K562 (cell line): ENCODE results near the gene SMC6. TPM values are rescaled to one million over a fixed set of nuclear protein-coding genes. Genes with fewer than 3 reads are reported as not detected.

ENCODE experiments used
- EGR1 ChIP-seq: fragments of 450-650 bp; conservative IDR thresholded peaks from 2 replicates; pipeline ENCODE4 v1.6.1; 2017; ENCODE audit warnings: mild to moderate bottlenecking
- ETV6 ChIP-seq, 3 experiments: fragments of 150-350 bp in 1 of 3; sonication (generic) in 1 of 3; formaldehyde crosslinking in 1 of 3; IDR thresholded peaks; 2 replicates each; pipeline versions ENCODE4 v1.6.1 to v1.8.0; 2014 to 2022; ENCODE audit warnings: borderline replicate concordance in 2 of 3, low read depth in 2 of 3, antibody characterized with exemption in 1 of 3, low read length in 1 of 3, mild to moderate bottlenecking in 1 of 3, missing genetic modification reagents in 1 of 3
- GTF2E2 ChIP-seq: fragments of 200-800 bp; sonication (Bioruptor generic); IDR thresholded peaks from 2 replicates; pipeline ENCODE4 v1.6.1; 2016; ENCODE audit warnings: missing genetic modification characterization, missing compliant biosample characterization
- HDAC2 ChIP-seq: fragments of 450-650 bp; IDR thresholded peaks from 2 replicates; pipeline ENCODE4 v1.6.1; 2016; ENCODE audit warnings: mild to moderate bottlenecking
- JUN ChIP-seq, 2 experiments: sonication (generic) in 1 of 2; formaldehyde crosslinking in 1 of 2; IDR thresholded peaks; 2 replicates each; pipeline versions ENCODE4 v1.6.1 to v1.8.0; 2012 to 2022; ENCODE audit warnings: borderline replicate concordance in 2 of 2, mild to moderate bottlenecking in 2 of 2, improper control_type of control experiment in 1 of 2, low read depth in 1 of 2, low read length in 1 of 2, missing genetic modification reagents in 1 of 2
- KDM4B ChIP-seq, 2 experiments: fragments of 450-650 bp in 1 of 2; sonication (generic) in 1 of 2; IDR thresholded peaks; 2 replicates each; pipeline ENCODE4 v1.6.1; 2016 to 2017; ENCODE audit warnings: borderline replicate concordance in 2 of 2, antibody characterized with exemption in 1 of 2, low read depth in 1 of 2, mild to moderate bottlenecking in 1 of 2
- NR2C2 ChIP-seq, 2 experiments: fragments of 200-800 bp in 1 of 2; sonication (Bioruptor generic) in 1 of 2; sonication (generic) in 1 of 2; formaldehyde crosslinking in 1 of 2; IDR thresholded peaks; 2 replicates each; pipeline versions ENCODE4 v1.6.1 to v1.8.0; 2016 to 2022; ENCODE audit warnings: mild to moderate bottlenecking in 1 of 2, missing compliant biosample characterization in 1 of 2, missing genetic modification characterization in 1 of 2, missing genetic modification reagents in 1 of 2
- POLR2B ChIP-seq: fragments of 450-650 bp; IDR thresholded peaks from 2 replicates; pipeline ENCODE4 v1.6.1; 2018; ENCODE audit warnings: low read depth; ENCODE audit not compliant: partially characterized antibody
- POLR2H ChIP-seq: IDR thresholded peaks from 2 replicates; pipeline ENCODE4 v1.6.1; 2016; ENCODE audit warnings: missing genetic modification characterization, low read depth, mild to moderate bottlenecking, control low read depth, missing compliant biosample characterization, moderate library complexity
- PYGO2 ChIP-seq: fragments of 450-650 bp; IDR thresholded peaks from 2 replicates; pipeline ENCODE4 v1.6.1; 2016; ENCODE audit warnings: mild to moderate bottlenecking, missing genetic modification characterization, moderate library complexity, missing compliant biosample characterization
- TAF9B ChIP-seq: fragments of 450-650 bp; IDR thresholded peaks from 2 replicates; pipeline ENCODE4 v1.6.1; 2018; ENCODE audit warnings: mild to moderate bottlenecking; ENCODE audit not compliant: partially characterized antibody
- XRCC4 ChIP-seq: IDR thresholded peaks from one replicate; pipeline ENCODE4 v1.6.1; 2011; ENCODE audit not compliant: insufficient read depth, insufficient read length; ENCODE audit errors: extremely low read depth
- ZNF212 ChIP-seq: fragments of 450-650 bp; formaldehyde crosslinking; IDR thresholded peaks from 2 replicates; pipeline ENCODE4 v1.4.0; 2020; ENCODE audit warnings: mild to moderate bottlenecking
- polyA plus RNA-seq, 8 experiments: library from polyadenylated mRNA; depleted of rRNA in 4 of 8; stranded (reverse) in 5 of 8; unstranded in 3 of 8; fragments of >200 nt; fragmentation: Nextera tagmentation in 2 of 8; fragmentation: Illumina TruSeq in 1 of 8; extraction: Ambion mirVana in 2 of 8; extraction: Trizol in 1 of 8; gene quantifications; 2 replicates each; pipeline versions ENCODE4 v1.2.1 to v1.2.3, GENCODE V29; 2011 to 2014; ENCODE audit warnings: inconsistent platforms in 1 of 8, missing spikeins in 1 of 8
- total RNA-seq, 7 experiments: library from RNA; depleted of rRNA in 6 of 7; stranded (reverse); fragments of >200 nt in 6 of 7; fragmentation: Illumina TruSeq in 2 of 7; extraction: Trizol in 2 of 7; gene quantifications; 2 replicates each; pipeline versions ENCODE4 v1.2.1 to v1.2.3, GENCODE V29; 2011 to 2021; ENCODE audit warnings: low replicate concordance in 1 of 7
- TF ChIP-seq, protein P1 (sequence below): sonication (generic); formaldehyde crosslinking; IDR thresholded peaks from 2 replicates; pipeline ENCODE4 v1.8.0; 2022; ENCODE audit warnings: mild to moderate bottlenecking, low read depth, missing genetic modification reagents
- TF ChIP-seq, protein P2 (sequence below), 2 experiments: fragments of 150-350 bp in 1 of 2; IDR thresholded peaks; 2 replicates each; pipeline ENCODE4 v1.6.1; 2012 to 2016; ENCODE audit warnings: low read depth in 2 of 2, low read length in 2 of 2, mild to moderate bottlenecking in 1 of 2, moderate library complexity in 1 of 2
- TF ChIP-seq, protein P3 (sequence below): fragments of 450-650 bp; IDR thresholded peaks from 2 replicates; pipeline ENCODE4 v1.6.1; 2016; ENCODE audit warnings: borderline replicate concordance

SMC6 gene
- total and polyA plus RNA-seq, 9 of the 15 experiments (the other 6 are each of a cell fraction or from before 2014, with no cell fraction given), result 14.2 to 75.9 (median 47.7) TPM

DNA sequence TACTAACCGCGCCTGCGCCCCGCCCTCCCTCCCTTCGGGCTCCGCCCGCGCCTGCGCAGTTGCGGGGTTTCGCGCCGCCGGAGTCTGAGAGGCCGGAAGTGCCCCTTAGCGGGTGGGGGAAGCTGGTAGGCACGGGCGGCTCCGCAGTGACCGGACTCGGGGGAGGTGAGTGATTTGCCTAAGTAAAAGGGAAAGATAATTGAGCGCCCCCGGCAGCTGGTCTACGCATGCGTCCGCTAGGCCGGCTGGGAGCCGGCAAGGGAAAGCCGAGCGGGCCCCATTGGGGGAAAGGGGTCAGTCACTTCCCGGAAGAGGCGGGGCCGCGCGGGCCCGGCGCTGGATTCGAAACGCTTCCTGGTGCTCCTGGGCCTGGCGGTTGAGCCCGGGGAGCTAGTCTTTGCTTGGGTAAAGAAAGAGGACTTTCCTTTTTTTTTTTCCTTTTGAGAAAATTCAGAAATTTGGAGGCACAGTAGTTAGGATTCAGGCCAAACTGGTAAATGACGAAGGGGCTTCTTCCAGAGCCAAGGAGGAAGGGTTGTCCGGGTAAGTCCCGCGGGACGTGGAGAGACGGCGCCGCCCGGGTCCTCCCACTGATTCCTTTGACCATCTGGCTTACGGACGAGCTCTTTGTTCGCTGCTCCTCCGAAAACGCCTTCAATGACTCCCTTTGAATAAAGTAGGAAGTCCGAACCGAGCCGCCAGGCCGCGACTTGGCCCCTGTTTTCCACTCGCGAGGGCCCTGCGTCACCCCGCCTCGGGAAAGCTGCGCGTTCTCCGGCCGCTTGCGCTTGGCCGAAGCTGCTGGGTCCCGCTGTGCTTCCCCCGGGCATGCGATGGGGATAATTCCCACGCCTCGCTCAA lies at the start of gene SMC6, which contains the start of gene GEN1 (continued):
- TF ChIP-seq EGR1 (peak; percentile 26; the same call in 1 of the 2 replicates), PYGO2 (no peak), NR2C2 (CRISPR knock-in tag; IDR thresholded peaks at IDR 0.05) (no peak), NR2C2 (tag; IDR thresholded peaks at IDR 0.05) (peak; percentile 79), POLR2B (peak; percentile 20), XRCC4 (no peak), KDM4B (IDR thresholded peaks at IDR 0.05; ENCODE audit: borderline replicate concordance in 2 of 2, low read depth in 1 of 2) (peak in 1 of 2 experiments; percentile 67; a peak in 1 of 4 replicates), ETV6 (IDR thresholded peaks at IDR 0.05; ENCODE audit: borderline replicate concordance in 1 of 2, low read depth in 2 of 2, low read length in 1 of 2) (peak; percentile 97 to 98), ETV6 (CRISPR knock-in tag; IDR thresholded peaks at IDR 0.05; ENCODE audit: borderline replicate concordance) (no peak), ZNF212 (no peak), GTF2E2 (tag) (0 out of 2 replicates have a peak, but pooled peaks have one; percentile 61), POLR2H (tag) (peak; percentile 57), HDAC2 (peak; percentile 45; the same call in 1 of the 2 replicates), JUN (IDR thresholded peaks at IDR 0.05; ENCODE audit: borderline replicate concordance, low read depth, low read length) (no peak), JUN (CRISPR knock-in tag; IDR thresholded peaks at IDR 0.05; ENCODE audit: borderline replicate concordance) (no peak), TAF9B (peak; percentile 45)
- TF ChIP-seq, protein P1, sequence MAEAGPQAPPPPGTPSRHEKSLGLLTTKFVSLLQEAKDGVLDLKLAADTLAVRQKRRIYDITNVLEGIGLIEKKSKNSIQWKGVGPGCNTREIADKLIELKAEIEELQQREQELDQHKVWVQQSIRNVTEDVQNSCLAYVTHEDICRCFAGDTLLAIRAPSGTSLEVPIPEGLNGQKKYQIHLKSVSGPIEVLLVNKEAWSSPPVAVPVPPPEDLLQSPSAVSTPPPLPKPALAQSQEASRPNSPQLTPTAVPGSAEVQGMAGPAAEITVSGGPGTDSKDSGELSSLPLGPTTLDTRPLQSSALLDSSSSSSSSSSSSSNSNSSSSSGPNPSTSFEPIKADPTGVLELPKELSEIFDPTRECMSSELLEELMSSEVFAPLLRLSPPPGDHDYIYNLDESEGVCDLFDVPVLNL, result peak; percentile 88; the same call in 1 of the 2 replicates
- TF ChIP-seq, protein P2, sequence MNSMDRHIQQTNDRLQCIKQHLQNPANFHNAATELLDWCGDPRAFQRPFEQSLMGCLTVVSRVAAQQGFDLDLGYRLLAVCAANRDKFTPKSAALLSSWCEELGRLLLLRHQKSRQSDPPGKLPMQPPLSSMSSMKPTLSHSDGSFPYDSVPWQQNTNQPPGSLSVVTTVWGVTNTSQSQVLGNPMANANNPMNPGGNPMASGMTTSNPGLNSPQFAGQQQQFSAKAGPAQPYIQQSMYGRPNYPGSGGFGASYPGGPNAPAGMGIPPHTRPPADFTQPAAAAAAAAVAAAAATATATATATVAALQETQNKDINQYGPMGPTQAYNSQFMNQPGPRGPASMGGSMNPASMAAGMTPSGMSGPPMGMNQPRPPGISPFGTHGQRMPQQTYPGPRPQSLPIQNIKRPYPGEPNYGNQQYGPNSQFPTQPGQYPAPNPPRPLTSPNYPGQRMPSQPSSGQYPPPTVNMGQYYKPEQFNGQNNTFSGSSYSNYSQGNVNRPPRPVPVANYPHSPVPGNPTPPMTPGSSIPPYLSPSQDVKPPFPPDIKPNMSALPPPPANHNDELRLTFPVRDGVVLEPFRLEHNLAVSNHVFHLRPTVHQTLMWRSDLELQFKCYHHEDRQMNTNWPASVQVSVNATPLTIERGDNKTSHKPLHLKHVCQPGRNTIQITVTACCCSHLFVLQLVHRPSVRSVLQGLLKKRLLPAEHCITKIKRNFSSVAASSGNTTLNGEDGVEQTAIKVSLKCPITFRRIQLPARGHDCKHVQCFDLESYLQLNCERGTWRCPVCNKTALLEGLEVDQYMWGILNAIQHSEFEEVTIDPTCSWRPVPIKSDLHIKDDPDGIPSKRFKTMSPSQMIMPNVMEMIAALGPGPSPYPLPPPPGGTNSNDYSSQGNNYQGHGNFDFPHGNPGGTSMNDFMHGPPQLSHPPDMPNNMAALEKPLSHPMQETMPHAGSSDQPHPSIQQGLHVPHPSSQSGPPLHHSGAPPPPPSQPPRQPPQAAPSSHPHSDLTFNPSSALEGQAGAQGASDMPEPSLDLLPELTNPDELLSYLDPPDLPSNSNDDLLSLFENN (IDR thresholded peaks at IDR 0.05; ENCODE audit: low read depth in 2 of 2, low read length in 2 of 2), result 0 out of 4 replicates have a peak, but pooled peaks of 1 of the 2 experiments have one; percentile 23
- TF ChIP-seq, protein P3, sequence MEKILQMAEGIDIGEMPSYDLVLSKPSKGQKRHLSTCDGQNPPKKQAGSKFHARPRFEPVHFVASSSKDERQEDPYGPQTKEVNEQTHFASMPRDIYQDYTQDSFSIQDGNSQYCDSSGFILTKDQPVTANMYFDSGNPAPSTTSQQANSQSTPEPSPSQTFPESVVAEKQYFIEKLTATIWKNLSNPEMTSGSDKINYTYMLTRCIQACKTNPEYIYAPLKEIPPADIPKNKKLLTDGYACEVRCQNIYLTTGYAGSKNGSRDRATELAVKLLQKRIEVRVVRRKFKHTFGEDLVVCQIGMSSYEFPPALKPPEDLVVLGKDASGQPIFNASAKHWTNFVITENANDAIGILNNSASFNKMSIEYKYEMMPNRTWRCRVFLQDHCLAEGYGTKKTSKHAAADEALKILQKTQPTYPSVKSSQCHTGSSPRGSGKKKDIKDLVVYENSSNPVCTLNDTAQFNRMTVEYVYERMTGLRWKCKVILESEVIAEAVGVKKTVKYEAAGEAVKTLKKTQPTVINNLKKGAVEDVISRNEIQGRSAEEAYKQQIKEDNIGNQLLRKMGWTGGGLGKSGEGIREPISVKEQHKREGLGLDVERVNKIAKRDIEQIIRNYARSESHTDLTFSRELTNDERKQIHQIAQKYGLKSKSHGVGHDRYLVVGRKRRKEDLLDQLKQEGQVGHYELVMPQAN, result peak; percentile 78
